SU-DHL-6 (cell line): ENCODE results near the gene CFAP70.
A peak's percentile ranks its signal among the peaks of the same experiment; 100 is the strongest.

Experiments
- H2AFZ ChIP-seq: fragments of 200-600 bp; sonication (generic); 2 replicates; pipeline ENCODE4 v1.6.1; 2014; ENCODE audit warnings: low read depth, mild to moderate bottlenecking, moderate library complexity, mixed read lengths, antibody characterized with exemption, low read length; ENCODE audit not compliant: severe bottlenecking
- H3F3A ChIP-seq: fragments of 200-600 bp; shearing (Covaris generic); 2 replicates; pipeline ENCODE4 v1.6.0; 2016; ENCODE audit warnings: antibody characterized with exemption, mild to moderate bottlenecking; ENCODE audit not compliant: insufficient read depth
- H3K27ac ChIP-seq: fragments of 200-600 bp; sonication (generic); 2 replicates; pipeline ENCODE4 v1.5.1; 2016; ENCODE audit warnings: low read depth, mild to moderate bottlenecking, low read length, moderate library complexity, mixed read lengths
- H3K27me3 ChIP-seq: fragments of 200-600 bp; sonication (generic), shearing (Covaris generic); 2 replicates; pipeline ENCODE4 v1.6.0; 2014; ENCODE audit warnings: mild to moderate bottlenecking, low read length
- H3K36me3 ChIP-seq: fragments of 200-600 bp; sonication (generic); 2 replicates; pipeline ENCODE4 v1.6.1; 2014; ENCODE audit warnings: mild to moderate bottlenecking, low read length, mixed read lengths
- H3K4me2 ChIP-seq: fragments of 300-600, 200-600 bp; shearing (Covaris generic), sonication (generic); 2 replicates; pipeline ENCODE4 v1.6.0; 2014; ENCODE audit warnings: low read length, low read depth, mild to moderate bottlenecking; ENCODE audit not compliant: poor library complexity, severe bottlenecking
- H3K4me3 ChIP-seq: fragments of 200-600 bp; sonication (generic); 2 replicates; pipeline ENCODE4 v1.5.1; 2014; ENCODE audit warnings: antibody characterized with exemption, low read length, mild to moderate bottlenecking, mixed read lengths; ENCODE audit not compliant: insufficient read depth, poor library complexity, severe bottlenecking
- H3K79me2 ChIP-seq: fragments of 200-600 bp; sonication (generic); 2 replicates; pipeline ENCODE4 v1.6.1; 2014; ENCODE audit warnings: mild to moderate bottlenecking, low read length, moderate library complexity; ENCODE audit not compliant: insufficient read depth
- H3K9ac ChIP-seq: fragments of 200-600 bp; sonication (generic); 2 replicates; pipeline ENCODE4 v1.7.0; 2014; ENCODE audit warnings: mild to moderate bottlenecking, low read length
- H3K9me2 ChIP-seq: fragments of 200-600 bp; sonication (generic); replicated peaks from 2 replicates; pipeline ENCODE4 v1.6.1; 2014; ENCODE audit warnings: low read length; ENCODE audit not compliant: insufficient read depth
- H3K9me3 ChIP-seq: fragments of 200-600 bp; sonication (generic); 2 replicates; pipeline ENCODE4 v1.6.1; 2014; ENCODE audit warnings: low read length, mixed read lengths; ENCODE audit not compliant: insufficient read depth
- H4K20me1 ChIP-seq: fragments of 200-600 bp; sonication (generic); 2 replicates; pipeline ENCODE4 v1.6.1; 2014; ENCODE audit warnings: low read depth, mild to moderate bottlenecking, antibody characterized with exemption, low read length, moderate library complexity, mixed read lengths
- EZH2phosphoT487 ChIP-seq: fragments of 200-600 bp; sonication (generic), shearing (Covaris generic); conservative IDR thresholded peaks from 2 replicates; pipeline ENCODE4 v1.6.1; 2018; ENCODE audit warnings: mild to moderate bottlenecking, antibody characterized with exemption, low read length, moderate library complexity, mixed read lengths
- TF ChIP-seq, protein P1 (sequence below): fragments of 200-600 bp; sonication (generic); IDR thresholded peaks from one replicate; pipeline ENCODE4 v1.5.1; 2017; ENCODE audit warnings: antibody characterized with exemption, mild to moderate bottlenecking, low read length, moderate library complexity; ENCODE audit not compliant: insufficient read depth, poor library complexity, severe bottlenecking

Gene CFAP70

GRCh38 chr10:73247509-73248258, 111.0 kb downstream of the CFAP70 start:
- H3K79me2 ChIP-seq, result peaks cover 67% of the 10 kb centered on the region
- peaks cover 28% of the 10 kb centered on the region for H3K36me3 ChIP-seq
- H4K20me1 ChIP-seq, result peaks cover 8% of the 10 kb centered on the region; the same call in 1 of the 2 replicates
- peak overlapping the region; percentile 90 for H3K4me3 ChIP-seq
- peak overlapping the region; percentile 88 for H3K27ac ChIP-seq
- peak overlapping the region; percentile 93 for H3K4me2 ChIP-seq
- H2AFZ ChIP-seq, result no peak overlapping the region
- no peaks in the 10 kb centered on the region for H3K9me3 ChIP-seq
- no peaks in the 10 kb centered on the region for H3K27me3 ChIP-seq
- peaks cover 30% of the 10 kb centered on the region for H3F3A ChIP-seq
- H3K9me2 ChIP-seq, result no peaks in the 10 kb centered on the region
- H3K9ac ChIP-seq, result peak overlapping the region; percentile 86
- TF ChIP-seq, protein P1, sequence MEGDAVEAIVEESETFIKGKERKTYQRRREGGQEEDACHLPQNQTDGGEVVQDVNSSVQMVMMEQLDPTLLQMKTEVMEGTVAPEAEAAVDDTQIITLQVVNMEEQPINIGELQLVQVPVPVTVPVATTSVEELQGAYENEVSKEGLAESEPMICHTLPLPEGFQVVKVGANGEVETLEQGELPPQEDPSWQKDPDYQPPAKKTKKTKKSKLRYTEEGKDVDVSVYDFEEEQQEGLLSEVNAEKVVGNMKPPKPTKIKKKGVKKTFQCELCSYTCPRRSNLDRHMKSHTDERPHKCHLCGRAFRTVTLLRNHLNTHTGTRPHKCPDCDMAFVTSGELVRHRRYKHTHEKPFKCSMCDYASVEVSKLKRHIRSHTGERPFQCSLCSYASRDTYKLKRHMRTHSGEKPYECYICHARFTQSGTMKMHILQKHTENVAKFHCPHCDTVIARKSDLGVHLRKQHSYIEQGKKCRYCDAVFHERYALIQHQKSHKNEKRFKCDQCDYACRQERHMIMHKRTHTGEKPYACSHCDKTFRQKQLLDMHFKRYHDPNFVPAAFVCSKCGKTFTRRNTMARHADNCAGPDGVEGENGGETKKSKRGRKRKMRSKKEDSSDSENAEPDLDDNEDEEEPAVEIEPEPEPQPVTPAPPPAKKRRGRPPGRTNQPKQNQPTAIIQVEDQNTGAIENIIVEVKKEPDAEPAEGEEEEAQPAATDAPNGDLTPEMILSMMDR, result no peak

DNA sequence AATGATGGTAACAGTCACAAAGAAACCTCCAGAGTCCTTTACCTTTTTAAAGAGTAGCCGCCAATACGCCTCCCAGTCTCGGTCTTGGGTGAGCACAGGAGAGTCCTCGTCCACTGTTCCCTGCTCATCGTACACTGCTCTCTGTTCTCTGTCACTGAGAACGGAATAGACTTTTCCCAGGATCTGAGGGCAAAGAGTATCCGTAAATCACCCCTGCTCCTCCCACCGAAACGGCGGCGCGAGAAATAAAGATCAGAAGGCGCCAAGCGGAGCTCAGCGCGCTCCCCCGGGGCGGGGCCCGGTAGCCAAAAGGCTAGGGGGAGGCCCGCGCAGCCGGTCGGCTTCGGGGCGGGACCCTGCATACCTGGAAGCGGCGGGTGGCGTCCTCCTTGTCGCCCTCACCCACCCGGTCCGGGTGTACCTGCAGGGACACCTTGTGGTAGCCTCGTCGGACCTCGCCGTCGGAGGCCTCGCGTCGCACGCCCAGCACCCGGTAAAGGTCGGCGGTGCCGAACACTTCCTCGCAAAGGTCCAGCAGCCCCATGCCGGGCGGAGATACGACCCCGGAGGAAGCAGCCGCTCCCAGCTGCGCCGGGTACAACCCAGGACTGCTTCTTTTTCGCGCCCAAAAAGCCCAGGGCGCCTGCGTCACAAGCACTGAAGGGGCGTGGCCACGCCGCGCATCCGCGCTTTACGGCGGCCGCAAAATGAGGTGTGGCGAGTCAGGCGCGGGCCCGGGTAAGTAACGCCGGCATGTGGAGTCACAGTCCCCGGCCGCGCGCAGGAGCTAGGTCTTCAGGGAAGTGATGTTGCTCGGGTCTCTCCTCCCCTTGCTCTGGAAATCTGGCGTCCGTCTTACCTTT, 111.8 kb downstream of the CFAP70 start, which contains the start of gene DNAJC9:
TSS of gene DNAJC9 (minus strand) at position 610 of the 863 bp plus-strand sequence. CDS start at position 544, 66 bp downstream.
- TF ChIP-seq EZH2phosphoT487, result no peak
- TF ChIP-seq, protein P1, result no peak
- H3K79me2 ChIP-seq, result peaks cover 60% of the 10 kb centered on the region
- H3K9ac ChIP-seq, result peak within 1 kb of the TSS; percentile 86
- H2AFZ ChIP-seq, result peak within 1 kb of the TSS; percentile 6
- peaks cover 30% of the 10 kb centered on the region for H3F3A ChIP-seq
- H3K9me3 ChIP-seq, result no peaks in the 10 kb centered on the region
- peak within 1 kb of the TSS; percentile 93 for H3K4me2 ChIP-seq
- no peaks in the 10 kb centered on the region for H3K9me2 ChIP-seq
- no peaks in the 10 kb centered on the region for H3K27me3 ChIP-seq
- peaks cover 8% of the 10 kb centered on the region; the same call in 1 of the 2 replicates for H4K20me1 ChIP-seq
- H3K4me3 ChIP-seq, result peak within 1 kb of the TSS; percentile 90
- H3K36me3 ChIP-seq, result peaks cover 34% of the 10 kb centered on the region
- H3K27ac ChIP-seq, result peak within 1 kb of the TSS; percentile 88

DNA sequence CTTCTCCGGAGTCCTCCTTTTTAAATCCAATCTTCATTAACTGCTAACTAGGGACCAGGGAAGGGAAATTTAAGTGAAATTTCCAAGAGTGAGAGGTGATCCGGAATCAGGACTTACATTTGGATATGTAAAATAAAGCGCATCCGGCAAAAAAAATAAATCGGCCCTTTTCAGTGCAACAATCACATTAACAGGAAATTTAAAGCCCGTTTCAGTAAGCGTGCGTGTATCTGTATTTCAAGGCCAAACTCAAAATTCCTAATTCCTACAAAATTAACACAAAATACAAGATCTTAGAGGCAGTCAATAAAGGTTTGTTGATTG, 112.4 kb downstream of the CFAP70 start:
- Histone ChIP-seq H3K79me2 (peaks cover 54% of the 10 kb centered on the region), H3K36me3 (peaks cover 40% of the 10 kb centered on the region)

More for the DNA sequence above, 112.4 kb downstream of the CFAP70 start:
- no peak for TF ChIP-seq EZH2phosphoT487
- TF ChIP-seq, protein P1, result no peak
- peak overlapping the region; percentile 91 for H3K4me2 ChIP-seq
- no peaks in the 10 kb centered on the region for H3K9me2 ChIP-seq
- peak overlapping the region; percentile 86 for H3K9ac ChIP-seq
- peak overlapping the region; percentile 90 for H3K4me3 ChIP-seq
- peak overlapping the region; percentile 88 for H3K27ac ChIP-seq
- peaks cover 8% of the 10 kb centered on the region; the same call in 1 of the 2 replicates for H4K20me1 ChIP-seq
- H2AFZ ChIP-seq, result no peak overlapping the region
- no peaks in the 10 kb centered on the region for H3K27me3 ChIP-seq
- peaks cover 30% of the 10 kb centered on the region for H3F3A ChIP-seq
- no peaks in the 10 kb centered on the region for H3K9me3 ChIP-seq
